ENCODE measurements around the gene ATP6V1G3.
"Not testable (repeated sequence)": the region's sequence is repeated elsewhere in the genome, so short reads cannot be mapped to it uniquely, and the experiment has no call there.

- TF ChIP-seq, protein P1, sequence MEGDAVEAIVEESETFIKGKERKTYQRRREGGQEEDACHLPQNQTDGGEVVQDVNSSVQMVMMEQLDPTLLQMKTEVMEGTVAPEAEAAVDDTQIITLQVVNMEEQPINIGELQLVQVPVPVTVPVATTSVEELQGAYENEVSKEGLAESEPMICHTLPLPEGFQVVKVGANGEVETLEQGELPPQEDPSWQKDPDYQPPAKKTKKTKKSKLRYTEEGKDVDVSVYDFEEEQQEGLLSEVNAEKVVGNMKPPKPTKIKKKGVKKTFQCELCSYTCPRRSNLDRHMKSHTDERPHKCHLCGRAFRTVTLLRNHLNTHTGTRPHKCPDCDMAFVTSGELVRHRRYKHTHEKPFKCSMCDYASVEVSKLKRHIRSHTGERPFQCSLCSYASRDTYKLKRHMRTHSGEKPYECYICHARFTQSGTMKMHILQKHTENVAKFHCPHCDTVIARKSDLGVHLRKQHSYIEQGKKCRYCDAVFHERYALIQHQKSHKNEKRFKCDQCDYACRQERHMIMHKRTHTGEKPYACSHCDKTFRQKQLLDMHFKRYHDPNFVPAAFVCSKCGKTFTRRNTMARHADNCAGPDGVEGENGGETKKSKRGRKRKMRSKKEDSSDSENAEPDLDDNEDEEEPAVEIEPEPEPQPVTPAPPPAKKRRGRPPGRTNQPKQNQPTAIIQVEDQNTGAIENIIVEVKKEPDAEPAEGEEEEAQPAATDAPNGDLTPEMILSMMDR (conservative IDR thresholded peaks at IDR 0.05; ENCODE audit: low read depth, low read length), result not testable (repeated sequence)
- not testable (repeated sequence) for TF ChIP-seq CHD1, POLR2A, NFE2L2, SMC3, CEBPB, RFX5, FOS, BHLHE40 (IDR thresholded peaks at IDR 0.05; ENCODE audit: low read depth, low read length)
These were observed 63.1 kb downstream of the ATP6V1G3 start for GRCh38 chr1:198477354-198477753.

All from IMR-90 (cell line).